Suprapubic skin (tissue), 4 donors: ENCODE data around the gene FSIP1. TPM values are rescaled to one million over a fixed set of nuclear protein-coding genes. Genes with fewer than 3 reads are reported as not detected.

ENCODE experiments used
- DNase-seq, 2 donors: peaks; one replicate each; pipeline ENCODE4 v3.0.0-alpha.2; 2019; ENCODE audit warnings: low spot score in 2 of 2
- H3K27ac ChIP-seq: fragments of 200-600 bp; sonication (generic); one replicate; pipeline ENCODE4 v1.5.1; 2019
- H3K27me3 ChIP-seq: fragments of 200-600 bp; sonication (generic); one replicate; pipeline ENCODE4 v1.5.1; 2019
- H3K36me3 ChIP-seq: fragments of 200-600 bp; sonication (generic); one replicate; pipeline ENCODE4 v1.5.1; 2019
- H3K4me1 ChIP-seq: fragments of 200-600 bp; sonication (generic); one replicate; pipeline ENCODE4 v1.5.1; 2019
- H3K4me3 ChIP-seq: fragments of 200-600 bp; sonication (generic); one replicate; pipeline ENCODE4 v1.5.1; 2019; ENCODE audit warnings: mild to moderate bottlenecking
- H3K9me3 ChIP-seq: fragments of 200-600 bp; sonication (generic); one replicate; pipeline ENCODE4 v1.5.1; 2019
- CTCF ChIP-seq, 2 donors: fragments of 200-600 bp in 1 of 2; fragments of 450-650 bp in 1 of 2; sonication (generic) in 1 of 2; IDR thresholded peaks; one replicate each; pipeline ENCODE4 v1.5.1; 2016 to 2019; ENCODE audit warnings: antibody characterized with exemption in 2 of 2, mild to moderate bottlenecking in 1 of 2, moderate library complexity in 1 of 2
- EP300 ChIP-seq: sonication (generic); formaldehyde crosslinking; IDR thresholded peaks from one replicate; pipeline ENCODE4 v1.6.1; 2017; ENCODE audit warnings: antibody characterized with exemption
- POLR2A ChIP-seq, 2 donors: fragments of 450-650 bp; IDR thresholded peaks; one replicate each; pipeline ENCODE4 v1.6.1; 2017; ENCODE audit warnings: antibody characterized with exemption in 2 of 2, mild to moderate bottlenecking in 2 of 2, moderate library complexity in 2 of 2
- POLR2AphosphoS5 ChIP-seq, 3 donors: sonication (generic); formaldehyde crosslinking; IDR thresholded peaks; one replicate each; pipeline ENCODE4 v1.6.1; 2017; ENCODE audit warnings: antibody characterized with exemption in 3 of 3
- WGBS: methylation state at CpG from one replicate; pipeline ENCODE4 v1.1.5; 2018; 5-methylcytosine and 5-hydroxymethylcytosine counted together
- total RNA-seq, 4 donors: library from RNA; depleted of rRNA; stranded (reverse); fragments of >200 nt; gene quantifications; one replicate each; pipeline ENCODE4 v1.1.0, GENCODE V29; 2016

Gene FSIP1
- total RNA-seq, 4 donors from 2014 or later: 0.21 to 0.24 TPM; not detected in 2

GRCh38 chr15:39704235-39704634, 78.4 kb downstream of the FSIP1 start:
- H3K9me3 ChIP-seq: no peaks in the 10 kb centered on the region
- no peak overlapping the region for H3K4me3 ChIP-seq
- peaks cover 3% of the 10 kb centered on the region for H3K4me1 ChIP-seq
- TF ChIP-seq POLR2A (IDR thresholded peaks at IDR 0.05) (no peak), CTCF (IDR thresholded peaks at IDR 0.05) (no peak), POLR2AphosphoS5 (IDR thresholded peaks at IDR 0.05) (no peak), EP300 (no peak)
- H3K36me3 ChIP-seq: no peaks in the 10 kb centered on the region
- DNase-seq: no peak
- 88% methylated on average over 5 of the region's 5 CpGs for WGBS
- no peaks in the 10 kb centered on the region for H3K27me3 ChIP-seq
- no peak overlapping the region for H3K27ac ChIP-seq

- Histone ChIP-seq H3K4me1 (peaks cover 3% of the 10 kb centered on the region), H3K36me3 (no peaks in the 10 kb centered on the region), H3K27me3 (no peaks in the 10 kb centered on the region), H3K27ac (no peak overlapping the region), H3K4me3 (no peak overlapping the region), H3K9me3 (no peaks in the 10 kb centered on the region)
- TF ChIP-seq EP300 (no peak), POLR2A (IDR thresholded peaks at IDR 0.05) (no peak), POLR2AphosphoS5 (IDR thresholded peaks at IDR 0.05) (no peak), CTCF (IDR thresholded peaks at IDR 0.05) (no peak)
- DNase-seq: no peak
- WGBS: 91% methylated on average over 3 of the region's 3 CpGs
Measured at GRCh38 chr15:39701988-39702387, 80.7 kb downstream of the FSIP1 start.

- peaks cover 3% of the 10 kb centered on the region for H3K4me1 ChIP-seq
- H3K9me3 ChIP-seq: no peaks in the 10 kb centered on the region
- H3K4me3 ChIP-seq: no peak overlapping the region
- no peak for TF ChIP-seq POLR2A (IDR thresholded peaks at IDR 0.05)
- no peak for TF ChIP-seq POLR2AphosphoS5 (IDR thresholded peaks at IDR 0.05)
- TF ChIP-seq EP300: no peak
- no peak for TF ChIP-seq CTCF (IDR thresholded peaks at IDR 0.05)
- H3K27ac ChIP-seq: peak overlapping the region; percentile 34
- DNase-seq: no peak
- 61% methylated on average over 1 of the region's 1 CpG for WGBS
- no peaks in the 10 kb centered on the region for H3K36me3 ChIP-seq
- H3K27me3 ChIP-seq: no peaks in the 10 kb centered on the region
Measured at GRCh38 chr15:39700375-39700700, 82.3 kb downstream of the FSIP1 start.

- peaks cover 3% of the 10 kb centered on the region for H3K4me1 ChIP-seq
- TF ChIP-seq POLR2A (IDR thresholded peaks at IDR 0.05): no peak
- TF ChIP-seq POLR2AphosphoS5 (IDR thresholded peaks at IDR 0.05): no peak
- H3K9me3 ChIP-seq: no peaks in the 10 kb centered on the region
- H3K36me3 ChIP-seq: no peaks in the 10 kb centered on the region
- no peak overlapping the region for H3K4me3 ChIP-seq
- H3K27me3 ChIP-seq: no peaks in the 10 kb centered on the region
- DNase-seq: no peak
- peak overlapping the region; percentile 34 for H3K27ac ChIP-seq
- 44% methylated on average over 3 of the region's 3 CpGs for WGBS
Measured at GRCh38 chr15:39699516-39700374, 82.9 kb downstream of the FSIP1 start.

GRCh38 chr15:39698444-39699390, 83.9 kb downstream of the FSIP1 start:
- no peak overlapping the region for H3K4me3 ChIP-seq
- no peak for DNase-seq
- no peaks in the 10 kb centered on the region for H3K36me3 ChIP-seq
- 85% methylated on average over 11 of the region's 11 CpGs for WGBS
- no peak overlapping the region for H3K27ac ChIP-seq
- H3K4me1 ChIP-seq: peaks cover 3% of the 10 kb centered on the region
- H3K9me3 ChIP-seq: no peaks in the 10 kb centered on the region
- H3K27me3 ChIP-seq: no peaks in the 10 kb centered on the region
- TF ChIP-seq CTCF (IDR thresholded peaks at IDR 0.05) (no peak), EP300 (no peak), POLR2A (IDR thresholded peaks at IDR 0.05) (no peak), POLR2AphosphoS5 (IDR thresholded peaks at IDR 0.05) (no peak)
